ENCODE results near the gene SPRY2.
"Not testable (repeated sequence)": the region's sequence is repeated elsewhere in the genome, so short reads cannot be mapped to it uniquely, and the experiment has no call there.

SPRY2 gene

GRCh38 chr13:80341101-80341755 is at the start of gene SPRY2:
Gene SPRY2 (minus strand): TSS chr13:80341126. CDS start chr13:80337705, 3,421 bp downstream.
- peak; percentile 95 for DNase-seq (ENCODE audit: low spot score)

- DNase-seq (ENCODE audit: low spot score): no peak
Observed at GRCh38 chr13:80390338-80390737, 49.4 kb upstream of the SPRY2 start.

- DNase-seq (ENCODE audit: low spot score): no peak
Observed at GRCh38 chr13:80389073-80390038, 48.4 kb upstream of the SPRY2 start.

- no peak for DNase-seq (ENCODE audit: low spot score)
Observed at GRCh38 chr13:80388506-80388905, 47.6 kb upstream of the SPRY2 start.

GRCh38 chr13:80386592-80386991 is 45.7 kb upstream of the SPRY2 start:
- DNase-seq (ENCODE audit: low spot score): no peak

GRCh38 chr13:80386002-80386401 is 45.1 kb upstream of the SPRY2 start:
- no peak for DNase-seq (ENCODE audit: low spot score)

- DNase-seq (ENCODE audit: low spot score): no peak
Observed at GRCh38 chr13:80382576-80382975, 41.6 kb upstream of the SPRY2 start.

- DNase-seq (ENCODE audit: low spot score): no peak
Observed at GRCh38 chr13:80379245-80379644, 38.3 kb upstream of the SPRY2 start.

GRCh38 chr13:80376554-80376953 is 35.6 kb upstream of the SPRY2 start:
- DNase-seq (ENCODE audit: low spot score): no peak

GRCh38 chr13:80374901-80375300 is 34.0 kb upstream of the SPRY2 start:
- DNase-seq (ENCODE audit: low spot score): no peak

- DNase-seq (ENCODE audit: low spot score): no peak
Observed at GRCh38 chr13:80374444-80374843, 33.5 kb upstream of the SPRY2 start.

- DNase-seq (ENCODE audit: low spot score): no peak
Observed at GRCh38 chr13:80371840-80372509, 31.0 kb upstream of the SPRY2 start.

- DNase-seq (ENCODE audit: low spot score): no peak
Observed at GRCh38 chr13:80367473-80367872, 26.5 kb upstream of the SPRY2 start.

- peak; percentile 40 for DNase-seq (ENCODE audit: low spot score)
Observed at GRCh38 chr13:80363890-80364503, 23.1 kb upstream of the SPRY2 start.

GRCh38 chr13:80362481-80362880 is 21.6 kb upstream of the SPRY2 start:
- DNase-seq (ENCODE audit: low spot score): no peak

GRCh38 chr13:80361883-80362327 is 21.0 kb upstream of the SPRY2 start:
- no peak for DNase-seq (ENCODE audit: low spot score)

- no peak for DNase-seq (ENCODE audit: low spot score)
Observed at GRCh38 chr13:80361298-80361697, 20.4 kb upstream of the SPRY2 start.

- DNase-seq (ENCODE audit: low spot score): no peak
Observed at GRCh38 chr13:80360453-80360800, 19.5 kb upstream of the SPRY2 start.

- no peak for DNase-seq (ENCODE audit: low spot score)
Observed at GRCh38 chr13:80359778-80360452, 19.0 kb upstream of the SPRY2 start.

GRCh38 chr13:80359414-80359777 is 18.5 kb upstream of the SPRY2 start:
- no peak for DNase-seq (ENCODE audit: low spot score)

- not testable (repeated sequence) for DNase-seq (ENCODE audit: low spot score)
Observed at GRCh38 chr13:80355496-80356094, 14.7 kb upstream of the SPRY2 start.
